ENCODE data around the gene SCUBE3. TPM values are rescaled to one million over a fixed set of nuclear protein-coding genes. Genes with fewer than 3 reads are reported as not detected.

SCUBE3 gene
- total and polyA plus RNA-seq, 2 of the 4 experiments (the other 2 are of a cell fraction), result 19.9 to 45.5 TPM

DNA sequence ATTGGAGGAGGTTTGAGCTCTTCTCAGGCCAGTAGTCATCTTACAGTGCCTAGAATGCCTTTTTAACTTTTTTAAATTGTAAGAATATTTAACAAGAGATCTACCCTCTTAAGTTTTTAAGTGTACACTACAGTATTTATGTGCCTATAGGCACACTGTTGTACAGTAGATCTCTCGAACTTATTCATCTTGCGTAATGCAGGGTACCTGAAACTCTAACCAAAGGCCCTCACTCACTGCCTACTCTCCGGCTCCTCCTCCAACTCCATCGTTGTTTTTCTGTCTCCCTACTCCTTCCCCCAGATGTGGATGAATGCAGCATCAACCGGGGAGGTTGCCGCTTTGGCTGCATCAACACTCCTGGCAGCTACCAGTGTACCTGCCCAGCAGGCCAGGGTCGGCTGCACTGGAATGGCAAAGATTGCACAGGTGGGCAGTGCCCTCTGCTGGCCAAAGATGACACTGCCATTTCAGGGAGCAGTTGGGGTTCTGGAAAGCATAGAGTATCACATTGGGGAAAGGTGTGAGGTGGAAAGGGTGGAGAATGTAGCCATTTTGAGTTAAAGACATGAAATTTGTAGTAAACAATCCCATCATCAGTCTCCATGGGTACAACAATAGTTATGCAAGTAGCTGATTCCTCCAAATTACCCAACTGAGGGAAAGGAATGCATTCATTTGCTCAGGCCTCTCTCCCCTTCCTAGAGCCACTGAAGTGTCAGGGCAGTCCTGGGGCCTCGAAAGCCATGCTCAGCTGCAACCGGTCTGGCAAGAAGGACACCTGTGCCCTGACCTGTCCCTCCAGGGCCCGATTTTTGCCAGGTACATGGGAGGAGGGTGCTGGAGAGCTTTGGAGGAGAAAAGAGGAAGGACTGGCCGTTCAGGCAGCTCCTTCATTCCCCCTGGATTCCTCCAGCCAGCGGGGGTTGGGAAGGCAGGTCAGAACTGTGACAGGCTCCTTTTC lies 27.4 kb downstream of the SCUBE3 start (continued):
- TF ChIP-seq MXI1 (IDR thresholded peaks at IDR 0.05; ENCODE audit: borderline replicate concordance, low read depth, low read length), result no peak
- TF ChIP-seq CHD1 (IDR thresholded peaks at IDR 0.05; ENCODE audit: low read depth, low read length), result no peak

DNA sequence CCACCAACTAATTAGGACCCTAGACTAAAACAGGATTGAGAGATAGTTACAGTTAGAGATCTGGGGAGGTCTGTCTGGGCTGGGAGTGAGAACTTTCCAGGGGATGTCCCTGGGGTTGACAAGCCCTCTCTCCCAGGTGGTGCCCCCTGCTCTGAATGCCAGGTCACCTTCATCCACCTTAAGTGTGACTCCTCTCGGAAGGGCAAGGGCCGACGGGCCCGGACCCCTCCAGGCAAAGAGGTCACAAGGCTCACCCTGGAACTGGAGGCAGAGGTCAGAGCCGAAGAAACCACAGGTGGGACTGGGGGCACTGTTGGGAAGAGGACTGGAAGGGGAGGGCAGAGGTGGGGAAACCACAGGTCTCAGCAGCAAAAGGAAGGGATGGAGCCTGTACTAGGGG lies 28.7 kb downstream of the SCUBE3 start:
- DNase-seq (no peak), ATAC-seq (ENCODE audit: low read depth) (no peak)
- Histone ChIP-seq H3K9ac (ENCODE audit: low read depth, low read length) (no peak overlapping the region), H4K91ac (ENCODE audit: insufficient read depth, low read depth, low read length) (no peak overlapping the region), H4K5ac (ENCODE audit: low read depth, low read length) (no peak overlapping the region), H3K14ac (replicated peaks; ENCODE audit: low read depth, low read length) (no peak overlapping the region), H4K8ac (ENCODE audit: low read depth in 2 of 2, low read length in 2 of 2) (no peak overlapping the region), H2BK120ac (ENCODE audit: low read depth, low read length) (no peak overlapping the region), H3K27ac (ENCODE audit: insufficient read depth, low read length) (no peak overlapping the region), H3K4ac (ENCODE audit: low read depth, low read length) (no peak overlapping the region), H2AK9ac (replicated peaks; ENCODE audit: low read depth, low read length, poor library complexity) (no peak overlapping the region), H4K20me1 (ENCODE audit: insufficient read depth, low read length) (peaks cover 14% of the 10 kb centered on the region; the same call in 1 of the 2 replicates), H2BK15ac (ENCODE audit: low read depth, low read length) (no peak overlapping the region), H3K18ac (ENCODE audit: low read depth, low read length) (no peak overlapping the region), H3K27me3 (ENCODE audit: control insufficient read depth, insufficient read depth, low read length) (no peaks in the 10 kb centered on the region), H2AK5ac (ENCODE audit: low read depth, low read length) (no peak overlapping the region), H3K4me2 (ENCODE audit: low read depth, low read length) (no peak overlapping the region), H2BK5ac (ENCODE audit: low read depth, low read length, poor library complexity, severe bottlenecking) (no peak overlapping the region), H3K9me3 (ENCODE audit: control insufficient read depth, insufficient read depth, low read length) (no peaks in the 10 kb centered on the region), H3K36me3 (ENCODE audit: control insufficient read depth, insufficient read depth, low read length) (peaks cover 43% of the 10 kb centered on the region; the same call in 1 of the 2 replicates), H3K4me1 (ENCODE audit: control insufficient read depth, insufficient read depth, low read length) (peaks cover 5% of the 10 kb centered on the region; the same call in 1 of the 2 replicates), H3K56ac (ENCODE audit: extremely low read depth, insufficient read depth, low read length) (no peak overlapping the region), H2AFZ (replicated peaks; ENCODE audit: low read length, poor library complexity) (no peak overlapping the region), H3K23ac (ENCODE audit: low read depth, low read length) (no peak overlapping the region), H3K9me1 (ENCODE audit: insufficient read depth, low read length) (peaks cover 4% of the 10 kb centered on the region; the same call in 1 of the 2 replicates), H2BK20ac (ENCODE audit: low read depth, low read length) (no peak overlapping the region), H3K4me3 (ENCODE audit: insufficient read depth, low read depth, low read length) (no peak overlapping the region), H3K79me1 (ENCODE audit: low read depth in 1 of 2, low read length in 2 of 2) (peaks cover 13 to 38% of the 10 kb centered on the region in 2 experiments)
- BruUV-seq (replicated peaks), result no TSS peak
- WGBS, 2 experiments (ENCODE audit: extremely low coverage in 2 of 2, insufficient read length in 1 of 2), result no CpG with 5 or more reads among the region's 5 CpGs
- intact Hi-C loops (cut with micrococcal nuclease) (no loop called here), in situ Hi-C loops (cut with MboI; ENCODE audit: low sequenced_read_pairs) (loop anchor here (5.0 kb wide), 2 partner anchors 95 to 255 kb away; no protein-coding TSS in a partner anchor), dilution Hi-C loops (cut with HindIII; ENCODE audit: low sequenced_read_pairs, unreplicated experiment) (no loop called here)
- TF ChIP-seq NFE2L2 (IDR thresholded peaks at IDR 0.05; ENCODE audit: low read depth, low read length), result no peak
- no peak for TF ChIP-seq RCOR1 (IDR thresholded peaks at IDR 0.05; ENCODE audit: insufficient replicate concordance, low read length)
- TF ChIP-seq CHD1 (IDR thresholded peaks at IDR 0.05; ENCODE audit: low read depth, low read length), result no peak
- ChIA-PET CTCF (interaction anchor here (3.0 kb wide), 1 partner anchor 38 kb away, joined by 12 read pairs; no protein-coding TSS in a partner anchor), POLR2A (ENCODE audit: unreplicated experiment) (no interaction called here)

Measured in IMR-90 (cell line).